ENCODE measurements around the gene MICALL2.

Gene MICALL2

DNA sequence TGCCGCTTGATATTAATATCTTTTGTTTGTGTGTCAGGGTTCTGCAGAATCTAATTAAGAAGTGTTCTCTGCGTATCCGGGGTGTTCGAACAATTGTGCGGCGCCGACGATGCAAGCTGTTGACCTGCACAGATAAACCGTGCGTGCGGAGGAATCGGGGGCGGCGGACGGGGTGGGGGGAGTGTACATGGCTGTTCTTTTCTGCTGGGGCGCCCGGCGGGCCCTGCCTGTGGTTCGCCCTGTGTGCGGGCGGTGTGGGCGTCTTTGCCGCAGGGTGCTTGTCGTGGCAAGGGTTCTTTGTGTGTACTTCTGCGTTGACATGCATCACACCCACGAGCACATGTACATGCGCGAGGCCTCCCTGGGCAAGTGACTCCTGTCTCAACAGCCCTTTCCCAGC, 47.9 kb downstream of the MICALL2 start:
- no peak for DNase-seq

DNA sequence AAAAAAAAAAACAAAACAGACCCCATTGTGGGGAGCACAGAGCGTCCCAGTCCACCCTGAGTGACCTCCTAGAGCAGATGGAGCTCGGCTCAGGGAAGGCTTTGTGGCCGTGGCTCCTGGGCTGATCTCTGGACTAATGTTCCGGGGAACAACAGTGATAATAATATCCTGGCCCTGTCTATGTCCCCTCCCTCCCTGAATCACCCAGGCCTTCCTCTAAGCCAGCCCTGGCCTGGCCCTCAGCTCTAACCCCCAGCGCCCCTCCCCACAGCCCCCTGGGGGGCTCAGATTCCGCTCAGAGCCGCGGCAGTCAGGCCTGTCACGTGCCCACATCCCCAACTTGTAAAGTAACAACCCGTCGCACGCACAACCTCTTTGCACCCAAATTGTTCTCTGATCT, 48.3 kb downstream of the MICALL2 start:
- no peak for DNase-seq

DNA sequence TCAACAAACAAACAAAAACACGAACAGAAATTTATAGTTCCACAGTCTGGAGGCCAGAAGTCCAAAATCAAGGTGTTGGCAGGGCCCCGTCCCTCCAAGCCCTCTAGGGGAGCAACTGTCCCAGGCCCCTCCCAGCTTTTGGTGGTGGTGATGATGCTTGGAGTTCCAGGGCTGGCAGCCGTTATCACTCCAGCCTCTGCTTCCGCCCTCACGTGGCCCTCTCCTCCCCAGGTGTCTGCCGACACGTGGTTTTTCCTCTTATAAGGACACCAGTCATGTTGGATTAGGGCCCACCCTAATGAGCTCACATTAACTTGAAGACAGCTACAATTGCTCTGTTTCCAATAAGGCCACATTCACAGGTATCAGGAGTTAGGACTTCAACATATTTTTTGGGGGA, 49.7 kb downstream of the MICALL2 start:
- no peak for DNase-seq

DNA sequence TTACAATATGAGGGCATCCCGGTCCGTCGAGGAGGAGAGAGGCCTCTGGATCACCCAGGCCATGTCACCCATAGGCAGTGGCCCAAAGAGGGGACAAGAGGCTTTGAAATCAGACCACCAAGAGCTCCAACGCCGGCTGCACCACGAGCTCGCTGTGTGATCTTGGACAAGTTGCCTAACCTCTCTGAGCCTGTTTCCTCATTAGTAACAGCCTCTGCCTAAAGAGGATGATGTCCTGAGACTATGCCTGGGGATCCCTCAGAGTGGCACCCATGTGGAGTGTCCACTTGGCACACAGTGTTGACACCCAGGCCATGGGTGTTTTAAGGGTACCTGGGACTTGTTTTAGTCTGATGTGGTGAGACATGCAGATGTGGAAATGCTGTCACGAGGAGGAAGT, 50.8 kb downstream of the MICALL2 start:
- DNase-seq: no peak

DNA sequence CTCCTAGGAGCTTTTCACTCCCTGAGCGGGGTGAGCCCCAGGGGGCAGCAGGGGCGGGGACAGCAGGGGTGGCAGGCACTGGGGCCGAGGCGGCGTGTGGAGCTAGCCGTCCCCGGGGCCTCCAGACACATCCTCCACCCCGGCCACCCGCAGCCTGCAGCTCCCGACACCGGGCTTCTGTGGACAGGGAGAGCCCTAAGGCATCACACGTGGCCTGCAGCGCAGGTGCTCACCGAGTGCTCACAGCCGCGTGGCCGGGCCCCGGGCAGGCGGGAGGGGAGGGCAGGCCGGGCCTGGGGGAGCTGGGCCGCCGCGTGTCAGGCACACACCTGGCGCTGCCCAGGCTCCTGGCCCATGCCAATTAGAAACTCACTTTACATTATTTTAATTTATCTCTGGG, 51.4 kb downstream of the MICALL2 start:
- DNase-seq: no peak

DNA sequence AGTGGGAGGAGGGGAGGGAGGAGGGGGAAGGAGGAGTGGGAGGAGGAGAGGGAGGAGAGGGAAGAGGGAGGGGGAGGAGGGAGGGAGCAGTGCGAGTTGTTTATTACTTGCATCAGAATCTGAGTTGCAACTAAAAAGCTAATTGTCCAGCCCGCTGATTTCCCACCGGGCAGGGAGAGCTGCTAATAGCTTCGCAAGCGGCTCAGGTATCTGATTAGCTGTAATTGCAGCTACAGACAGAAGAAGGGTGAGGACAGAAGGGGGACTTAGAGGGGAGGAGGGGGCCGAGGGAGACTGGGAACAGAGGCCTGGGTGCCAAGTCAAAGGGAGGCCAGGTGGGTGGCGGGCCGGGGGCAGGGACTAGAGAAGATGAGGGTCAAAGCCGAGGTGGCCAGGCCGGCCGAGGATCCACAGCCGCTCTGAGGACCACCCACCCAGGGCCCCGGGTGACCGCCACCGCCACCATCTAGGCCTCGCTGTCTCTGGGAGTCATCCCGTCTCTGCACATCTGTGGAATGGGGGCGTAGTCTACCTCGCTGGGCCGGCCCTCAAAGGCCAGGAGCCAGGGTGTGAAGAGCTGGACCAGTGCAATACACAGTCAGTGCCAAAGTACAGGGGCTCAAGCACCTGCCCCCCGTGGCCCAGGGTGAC, 54.2 kb downstream of the MICALL2 start:
- no peak for DNase-seq

DNA sequence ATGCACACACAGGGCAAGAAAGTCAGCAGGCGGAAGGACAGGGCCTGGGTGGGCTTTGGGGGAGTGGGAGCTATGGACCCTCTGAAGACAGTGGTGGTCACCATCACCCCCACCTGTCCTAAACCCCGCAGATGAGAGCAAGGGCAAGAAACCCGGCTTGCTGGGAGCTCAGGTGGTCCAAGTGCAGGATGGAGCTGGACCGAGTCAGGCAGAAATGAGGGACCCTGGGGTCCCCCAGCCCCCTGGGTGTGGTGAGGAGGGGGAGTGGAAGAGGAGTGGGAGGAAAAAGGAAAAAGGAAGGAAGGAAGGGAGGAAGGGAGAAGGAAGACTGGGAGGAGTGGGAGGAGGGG, 54.8 kb downstream of the MICALL2 start:
- DNase-seq: no peak

DNA sequence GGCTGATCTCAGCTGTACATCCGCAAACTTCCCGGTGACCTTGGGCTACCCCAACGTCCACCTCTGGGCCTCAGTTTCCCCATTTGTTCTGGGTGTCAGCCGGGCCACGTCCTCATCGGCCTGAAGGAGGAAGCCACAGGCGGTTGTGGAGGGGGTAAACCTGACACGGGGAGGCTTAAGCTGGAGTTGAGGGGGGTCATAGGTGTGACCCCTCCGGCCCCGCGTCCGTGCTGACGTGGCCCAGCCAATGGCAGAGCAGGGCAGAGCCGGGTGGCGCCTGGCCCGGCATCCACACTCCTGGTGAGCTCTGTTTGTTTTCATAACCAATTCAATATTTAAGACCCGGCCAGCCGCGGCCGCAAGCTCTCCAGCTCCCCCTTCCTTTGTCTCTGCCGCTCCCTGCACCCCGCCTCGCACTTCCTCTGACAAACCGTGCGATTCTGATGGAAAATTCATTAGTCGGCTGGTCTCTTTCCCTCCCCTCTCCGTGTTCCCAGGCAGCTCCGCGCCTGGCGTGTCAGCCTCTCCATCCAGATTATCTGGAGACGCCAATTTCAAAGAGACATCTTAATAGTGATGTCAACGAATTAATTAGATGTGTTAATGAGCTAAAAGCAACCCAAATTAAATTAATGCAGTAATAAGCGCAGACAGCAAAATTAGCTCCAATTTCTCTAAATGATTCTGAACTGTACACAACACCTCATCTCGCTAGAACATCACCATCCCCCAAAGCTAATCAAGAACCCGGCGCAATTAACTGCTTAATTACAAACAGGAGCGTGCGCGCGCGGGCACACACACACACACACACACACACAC, 55.4 kb downstream of the MICALL2 start:
- DNase-seq: no peak

DNA sequence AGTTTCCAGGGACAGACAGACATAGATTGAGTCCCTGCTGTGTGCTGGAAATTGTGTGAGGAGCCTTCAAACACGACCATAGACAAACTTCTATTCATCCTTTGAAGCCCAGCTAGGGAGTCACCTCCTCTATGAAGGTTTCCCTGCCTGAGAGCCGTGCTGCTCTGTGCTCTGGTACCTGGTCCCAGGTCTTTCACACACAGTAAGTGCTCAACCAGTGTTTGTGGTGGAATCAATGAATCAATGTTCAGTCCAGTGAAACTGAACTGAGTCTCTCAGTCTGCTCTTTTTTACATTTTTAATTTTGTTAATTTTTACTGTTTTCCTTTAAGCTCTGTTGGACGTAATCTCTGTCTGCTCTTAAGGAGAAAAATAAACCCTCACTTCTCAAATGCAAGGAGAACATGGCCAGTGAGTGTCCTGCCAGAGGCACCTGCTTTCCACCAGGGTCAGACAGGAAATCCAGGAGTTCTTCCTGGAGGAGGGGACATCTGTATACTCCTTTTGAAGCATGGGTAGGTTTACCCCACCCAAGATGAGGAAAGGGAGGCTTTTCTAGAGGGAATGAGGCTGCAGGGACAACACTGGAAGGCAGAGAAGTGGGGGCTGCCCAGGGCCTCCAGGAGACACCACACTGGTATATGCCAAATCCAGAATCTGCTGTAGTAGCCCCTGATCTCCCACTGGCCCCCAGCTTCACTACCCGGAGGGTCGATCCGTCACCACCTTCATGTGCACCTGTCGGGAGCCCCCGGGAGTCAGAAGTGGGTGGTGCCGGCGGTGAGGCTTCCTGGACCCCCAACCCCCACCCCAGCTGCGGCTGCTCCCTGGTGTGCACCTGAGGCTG, 56.3 kb downstream of the MICALL2 start:
- DNase-seq: no peak

DNA sequence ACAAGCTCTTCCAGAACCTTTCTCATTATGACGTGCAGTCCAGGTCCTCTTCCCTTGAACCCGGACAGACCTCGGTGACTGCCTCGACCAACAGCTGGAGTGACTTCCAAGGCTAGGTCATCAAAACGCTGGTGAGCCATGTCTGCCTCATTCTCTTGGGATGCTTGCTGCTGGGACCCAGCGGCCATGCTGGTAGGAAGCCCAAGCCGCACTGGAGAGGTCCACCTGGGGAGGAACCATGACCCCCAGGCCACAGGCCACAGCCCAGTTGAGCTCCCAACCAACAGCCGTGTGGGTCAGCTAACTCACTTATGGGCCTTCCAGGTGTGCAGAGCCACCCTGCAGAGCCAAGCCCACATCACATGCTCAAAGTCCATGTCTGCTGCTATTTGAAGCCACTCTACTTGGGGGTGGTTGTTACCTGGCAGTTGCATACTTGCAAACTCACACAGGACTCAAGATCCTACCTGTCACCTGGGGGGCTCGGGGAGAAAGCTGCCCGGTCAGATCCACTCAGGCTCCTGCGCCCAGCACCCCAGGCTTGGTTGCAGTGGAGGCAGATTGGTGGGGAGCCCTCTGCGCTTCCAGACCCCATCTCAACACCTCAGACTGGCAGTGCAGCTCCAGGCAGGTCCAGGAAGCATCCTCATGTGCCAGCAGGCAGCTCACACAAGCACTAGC, 57.0 kb downstream of the MICALL2 start:
- DNase-seq: no peak

DNA sequence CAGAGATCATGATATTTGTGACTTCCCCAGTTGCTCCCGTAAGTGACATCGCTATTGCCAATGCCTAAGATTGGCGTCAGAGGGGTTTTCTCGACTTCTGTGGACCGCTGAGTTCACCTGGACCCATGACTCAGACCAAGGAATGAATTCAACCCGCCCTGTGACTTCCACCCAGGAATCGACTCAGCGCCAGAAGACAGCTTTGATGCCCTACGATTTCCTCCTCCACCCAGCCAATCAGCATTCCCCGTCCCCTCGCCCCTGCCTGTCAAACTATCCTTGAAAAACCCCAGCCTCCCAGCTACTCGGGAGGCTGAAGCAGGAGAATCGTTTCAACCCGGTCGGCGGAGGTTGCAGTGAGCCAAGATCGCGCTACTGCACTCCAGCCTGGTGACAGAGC, 58.3 kb downstream of the MICALL2 start:
- no peak for DNase-seq

DNA sequence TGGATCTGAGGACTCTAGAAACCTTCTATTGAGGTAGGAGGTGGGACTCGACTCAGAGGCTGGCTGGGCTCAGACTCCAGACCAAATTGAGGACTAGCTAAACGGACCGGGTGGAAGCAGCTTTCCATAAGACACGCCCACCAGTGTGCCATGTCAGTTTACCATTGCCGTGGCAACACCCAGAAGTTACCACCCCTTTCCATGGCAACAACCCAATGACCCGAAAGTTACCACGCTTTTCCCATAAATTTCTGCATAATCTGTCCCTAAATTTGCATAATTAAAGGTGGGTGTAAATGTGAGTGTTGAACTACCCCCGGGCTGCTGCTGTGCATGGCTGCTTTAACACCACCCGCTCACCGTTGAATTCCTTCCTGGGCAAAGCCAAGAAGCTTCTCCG, 58.9 kb downstream of the MICALL2 start:
- DNase-seq: no peak

DNA sequence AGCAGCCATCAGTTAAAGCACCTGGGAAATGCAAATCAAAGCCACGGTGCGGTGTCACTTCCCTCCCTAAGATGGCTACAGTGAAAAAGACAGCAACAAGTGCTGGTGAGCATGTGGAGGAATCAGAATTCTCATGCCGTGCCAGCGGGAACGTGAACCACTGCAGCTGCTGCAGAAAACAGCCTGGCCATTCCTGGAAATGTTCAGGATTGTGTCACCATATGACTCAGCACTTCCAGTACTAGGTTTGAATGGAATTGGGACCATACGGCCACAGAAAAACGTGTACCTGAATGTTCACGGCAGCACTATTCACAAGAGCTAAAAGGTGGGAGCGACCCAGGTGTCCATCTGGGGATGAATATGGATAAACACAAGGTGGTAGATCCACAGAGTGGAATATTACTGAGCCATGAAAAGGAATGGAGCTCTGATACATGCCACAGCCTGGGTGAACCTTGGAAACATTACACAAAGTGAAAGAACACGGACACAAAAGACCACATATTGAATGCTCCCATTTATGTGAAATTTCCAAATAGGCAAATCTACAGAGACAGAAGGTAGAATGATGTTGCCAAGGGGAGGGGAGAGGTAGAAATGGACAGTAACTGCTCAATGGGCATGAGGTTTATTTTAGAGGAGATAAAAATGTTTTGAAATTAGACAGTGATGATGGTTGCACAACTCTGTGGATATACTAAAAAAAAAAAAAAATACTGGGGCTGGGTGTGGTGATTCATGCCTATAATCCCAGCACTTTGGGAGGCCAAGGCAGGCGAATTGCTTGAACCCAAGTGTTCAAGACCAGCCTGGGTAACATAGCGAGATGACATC, 61.6 kb downstream of the MICALL2 start:
- DNase-seq: no peak

DNA sequence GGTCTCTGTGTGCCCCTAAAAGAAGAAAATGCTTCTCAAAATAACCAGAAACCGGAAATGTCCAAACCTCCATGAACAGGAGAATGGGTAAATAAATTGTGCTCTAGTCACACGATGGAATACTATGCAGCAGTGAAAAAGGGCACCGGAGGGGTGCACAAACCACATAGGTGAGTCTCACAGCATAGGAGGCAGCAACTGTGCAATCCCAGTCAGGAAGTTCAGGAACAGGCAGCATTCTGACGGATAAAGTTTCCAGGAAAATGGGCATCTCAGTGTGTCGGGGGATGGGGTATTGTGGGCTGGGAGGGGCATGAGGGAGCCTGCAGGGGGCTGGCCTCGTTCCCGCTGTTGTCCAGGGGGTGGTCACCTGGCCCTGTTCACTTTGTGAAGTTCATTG, 63.1 kb downstream of the MICALL2 start:
- DNase-seq: no peak

DNA sequence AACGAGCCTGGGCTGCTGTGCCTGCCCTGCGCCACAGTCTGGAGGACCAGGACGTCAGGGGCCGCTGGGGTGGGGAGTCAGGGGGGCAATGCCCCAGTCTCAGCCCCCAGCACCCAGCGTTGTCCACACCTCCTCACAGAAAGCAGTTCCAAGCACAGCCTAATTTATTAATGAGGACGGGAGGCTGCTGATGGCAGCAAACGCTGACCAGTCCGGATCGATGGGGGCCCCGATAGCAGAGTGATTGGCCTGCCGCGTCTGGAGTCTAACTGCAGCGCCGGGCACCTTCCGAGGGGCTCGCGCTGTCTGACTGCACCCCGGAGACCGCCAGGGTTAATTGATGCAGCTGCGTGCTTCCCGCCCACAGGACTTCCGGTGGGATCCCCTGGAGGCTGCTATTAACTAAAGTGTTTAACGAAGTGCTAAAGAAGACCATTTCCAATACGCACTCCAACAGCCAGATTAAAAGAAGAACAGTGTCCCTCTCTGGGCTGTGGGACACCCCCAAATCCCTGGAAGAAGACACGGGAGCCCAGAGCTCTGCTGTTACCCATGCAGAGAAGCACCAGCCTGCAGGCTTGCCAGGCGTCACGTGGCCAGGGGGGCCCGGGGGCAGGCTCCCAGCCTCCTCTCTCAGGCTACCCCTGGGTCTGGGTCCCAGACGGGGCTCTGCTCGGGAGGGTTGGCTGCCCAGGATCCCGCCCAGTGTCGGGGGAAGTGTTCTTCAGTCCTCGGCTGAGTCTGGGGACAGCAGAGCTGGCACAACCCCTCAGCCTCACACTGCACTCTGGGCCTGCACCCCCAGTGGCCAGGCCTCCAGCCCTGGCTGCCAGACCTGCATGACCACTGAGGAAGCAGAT, 63.8 kb downstream of the MICALL2 start:
- no peak for DNase-seq

DNA sequence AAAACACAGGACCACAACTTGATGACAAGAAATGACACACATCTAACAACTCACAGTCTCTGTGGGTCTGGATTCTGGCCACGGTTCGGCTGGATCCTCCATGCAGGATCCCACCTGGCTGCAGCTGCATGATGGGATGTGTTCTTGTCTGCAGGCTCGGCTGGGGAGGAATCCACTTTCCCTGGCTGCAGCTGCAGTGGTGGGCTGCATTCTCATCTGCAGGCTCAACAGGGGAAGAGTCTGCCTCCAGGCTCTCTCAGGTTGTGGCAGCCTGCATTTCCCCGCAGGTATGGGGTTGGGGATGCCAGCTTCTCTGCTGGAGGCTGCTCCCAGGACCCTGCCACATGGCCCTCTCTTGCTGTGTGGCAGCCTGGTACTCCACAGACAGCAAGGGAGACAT, 64.9 kb downstream of the MICALL2 start:
- DNase-seq: no peak

DNA sequence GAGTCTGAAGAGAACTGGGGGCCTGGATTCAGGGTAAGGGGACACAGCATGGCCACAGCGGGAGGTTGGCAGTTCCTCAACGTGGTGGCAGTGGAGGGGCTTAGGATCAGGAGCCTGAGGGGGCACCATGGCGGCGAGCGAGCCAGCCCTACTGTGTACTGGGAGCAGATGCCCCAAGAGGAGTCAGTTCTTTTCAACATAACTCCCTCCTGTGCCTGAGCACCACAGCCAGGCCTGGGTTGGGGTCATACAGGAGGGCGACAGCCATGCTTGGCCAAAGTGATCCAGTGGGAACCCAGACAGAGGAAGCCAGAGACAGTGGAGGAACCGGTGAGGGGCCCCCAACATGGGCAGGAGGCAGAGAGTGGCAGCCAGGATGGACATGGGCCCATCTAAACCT, 65.8 kb downstream of the MICALL2 start:
- no peak for DNase-seq

DNA sequence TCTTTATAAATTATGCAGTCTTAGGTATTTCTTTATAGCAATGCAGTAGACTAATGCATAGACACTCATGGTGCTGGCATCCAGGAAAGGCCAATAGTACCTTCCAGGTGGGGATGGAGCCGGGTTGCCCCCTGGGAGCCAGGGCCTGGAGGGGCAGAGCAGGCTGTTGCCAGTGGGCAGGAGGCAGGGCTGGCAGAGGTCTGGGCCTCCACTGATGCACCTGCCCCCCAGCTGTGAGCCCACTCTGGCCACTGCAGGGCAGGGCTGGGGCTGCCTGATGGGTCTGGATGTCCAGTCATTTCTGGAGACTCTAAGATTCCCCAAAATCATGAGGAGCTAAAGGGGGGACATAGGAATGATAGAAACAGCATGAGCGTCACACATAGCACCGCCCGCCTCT, 66.7 kb downstream of the MICALL2 start:
- no peak for DNase-seq

DNA sequence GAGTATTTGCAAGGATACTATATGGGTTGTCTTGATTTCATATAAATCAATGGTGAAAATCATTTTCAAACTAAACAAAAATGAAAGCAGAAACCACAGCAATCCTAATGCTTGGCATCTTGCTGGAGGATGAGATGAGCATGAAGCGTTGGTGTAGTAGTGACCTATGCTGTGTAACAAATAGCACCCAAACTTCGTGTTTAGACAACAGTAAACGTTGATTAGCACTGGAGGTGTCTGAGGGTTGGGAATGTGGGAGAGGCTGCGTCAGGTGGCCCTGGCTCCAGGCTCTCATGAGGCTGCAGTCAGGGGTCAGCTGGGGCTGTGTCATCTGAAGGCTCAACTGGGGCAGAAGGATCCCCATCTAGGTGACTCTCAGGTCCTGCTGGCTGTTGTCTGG, 67.8 kb downstream of the MICALL2 start:
- DNase-seq: no peak

DNA sequence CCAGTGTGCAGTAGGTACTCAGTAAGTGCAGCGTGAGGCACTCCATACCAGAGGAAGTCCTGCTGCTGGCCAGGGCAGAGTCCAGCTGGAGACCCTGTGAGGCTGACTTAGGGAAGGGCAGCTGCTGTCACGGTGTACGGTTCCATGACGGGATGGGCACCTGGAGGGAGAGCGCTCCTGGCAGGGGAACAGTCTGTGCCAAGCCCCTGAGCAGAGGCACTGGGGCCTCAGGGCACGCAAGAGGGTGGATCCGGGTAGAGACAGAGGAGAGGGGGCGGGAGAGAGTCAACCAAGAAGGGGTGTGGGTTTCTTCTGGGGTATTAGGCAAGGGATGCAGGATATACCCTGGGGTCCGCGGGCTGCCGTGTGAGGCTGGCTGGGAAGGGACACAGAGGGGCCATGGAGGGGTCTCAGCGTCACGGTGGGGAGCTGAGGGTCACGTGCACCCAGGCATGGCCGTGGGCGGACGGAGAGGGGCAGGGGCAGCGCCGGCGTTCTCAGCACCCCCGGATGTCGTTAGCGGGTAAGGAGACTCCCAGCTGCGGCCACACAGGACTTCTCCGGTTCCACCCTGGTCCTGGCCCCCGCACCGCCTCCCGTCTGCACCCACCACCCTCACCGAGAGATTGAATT, 70.5 kb downstream of the MICALL2 start:
- DNase-seq: no peak
